GM12891 (cell line): ENCODE measurements around the gene RANBP10.

ENCODE experiments used
- PAX5 ChIP-seq: IDR thresholded peaks from 2 replicates; pipeline ENCODE4 v1.6.1; 2011; ENCODE audit warnings: low read length, moderate library complexity, mild to moderate bottlenecking; ENCODE audit not compliant: insufficient read depth, severe bottlenecking
- POLR2A ChIP-seq: IDR thresholded peaks from 2 replicates; pipeline ENCODE4 v1.6.1; 2011; ENCODE audit warnings: low read depth, low read length, control low read depth
- POLR2AphosphoS5 ChIP-seq: IDR thresholded peaks from 2 replicates; pipeline ENCODE4 v1.6.1; 2011; ENCODE audit warnings: low read depth, low read length, control low read depth
- POU2F2 ChIP-seq: IDR thresholded peaks from 2 replicates; pipeline ENCODE4 v1.6.1; 2011; ENCODE audit warnings: low read depth, mild to moderate bottlenecking, control low read depth, low read length, moderate library complexity
- SPI1 ChIP-seq: IDR thresholded peaks from 2 replicates; pipeline ENCODE4 v1.6.1; 2011; ENCODE audit warnings: low read depth, low read length, control low read depth
- TAF1 ChIP-seq: IDR thresholded peaks from 2 replicates; pipeline ENCODE4 v1.6.1; 2011; ENCODE audit warnings: low read depth, low read length, control low read depth

DNA sequence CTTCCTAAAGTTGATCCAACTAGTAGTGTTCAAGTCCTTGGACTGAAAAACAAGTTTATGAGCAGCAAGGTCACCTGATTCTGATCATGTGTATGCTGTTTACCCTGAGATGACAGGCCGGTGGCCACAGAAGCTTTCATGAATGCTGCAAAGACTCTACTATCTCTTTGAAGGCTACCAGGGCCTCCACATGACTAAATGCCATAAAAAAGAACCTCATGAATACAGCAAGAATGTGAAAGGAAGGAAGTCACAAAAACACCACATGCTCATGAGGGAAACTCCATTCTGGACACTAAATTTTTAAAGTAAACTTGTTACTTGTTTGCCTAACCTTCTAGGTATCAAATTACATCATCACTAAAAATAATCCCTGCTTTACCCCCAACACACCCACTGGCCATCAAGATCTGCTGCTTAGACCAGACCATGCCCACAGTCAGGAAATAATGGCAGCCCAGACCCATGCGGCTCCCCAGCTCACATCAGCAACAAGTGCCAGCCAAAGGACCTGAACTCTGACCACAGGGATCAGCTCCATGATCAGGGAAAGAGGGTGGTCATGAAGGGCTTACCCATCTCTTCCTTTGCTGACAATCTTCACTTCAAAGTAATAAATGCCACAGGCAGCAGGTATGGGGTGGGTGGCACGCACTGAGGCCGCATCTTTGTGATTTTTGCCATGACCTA, 1.4 kb downstream of the RANBP10 start:
- TF ChIP-seq POLR2AphosphoS5 (no peak), POLR2A (no peak), SPI1 (no peak), TAF1 (no peak), POU2F2 (no peak), PAX5 (no peak)
